VCaP (cell line): ENCODE results near the gene CRCP.

ENCODE experiments used
- H3K27ac ChIP-seq: fragments of 450-650 bp; 2 replicates; pipeline ENCODE4 v1.5.1; 2017
- CTCF ChIP-seq: fragments of 450-650 bp; conservative IDR thresholded peaks from 2 replicates; pipeline ENCODE4 v1.5.1; 2017; ENCODE audit warnings: mild to moderate bottlenecking, moderate library complexity

Gene CRCP

GRCh38 chr7:66142334-66142733 lies 27.7 kb downstream of the CRCP start:
- no peak overlapping the region for H3K27ac ChIP-seq
- no peak for TF ChIP-seq CTCF

DNA sequence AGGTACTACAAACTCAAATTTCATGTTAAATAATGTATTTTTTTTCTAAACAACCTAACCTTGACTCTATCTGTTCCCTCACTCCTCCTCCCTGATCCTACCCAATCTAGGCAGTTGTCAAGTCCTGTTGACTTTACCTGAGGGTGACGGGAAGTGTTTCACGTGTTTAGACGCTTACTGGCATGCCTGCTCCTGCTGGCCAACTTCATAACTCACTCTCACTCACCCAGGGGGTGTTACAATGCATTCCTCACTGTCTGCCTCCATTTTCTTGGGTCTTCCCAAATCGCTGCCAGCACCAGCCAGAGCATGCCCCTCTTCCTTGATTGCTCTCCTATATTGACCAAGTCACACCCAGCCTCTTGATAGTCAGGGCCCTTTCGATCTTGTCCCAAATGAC lies 28.3 kb downstream of the CRCP start:
- no peak overlapping the region for H3K27ac ChIP-seq
- TF ChIP-seq CTCF: no peak

DNA sequence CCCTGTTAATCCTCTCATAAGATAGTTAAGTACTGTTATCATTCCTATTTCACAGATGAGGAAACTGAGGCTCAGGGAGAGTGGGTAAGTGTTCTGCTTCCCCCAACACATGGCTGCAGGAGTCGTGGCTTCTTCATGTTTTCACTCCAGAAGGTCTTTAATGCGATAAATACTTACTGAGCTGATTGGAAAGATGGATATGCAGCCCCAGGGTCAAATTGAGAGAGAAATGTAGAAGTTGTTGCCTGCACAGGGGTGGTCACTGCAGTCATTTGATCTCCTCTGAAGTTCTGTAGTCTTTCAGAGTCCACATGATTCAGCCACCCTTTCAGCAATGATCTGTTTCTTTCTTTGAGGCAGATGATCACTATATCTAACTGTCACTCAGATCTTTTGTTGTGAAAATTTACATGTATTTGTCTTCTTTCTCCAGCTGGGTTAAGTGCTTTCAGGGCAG lies 29.3 kb downstream of the CRCP start:
- no peak overlapping the region for H3K27ac ChIP-seq
- no peak for TF ChIP-seq CTCF

DNA sequence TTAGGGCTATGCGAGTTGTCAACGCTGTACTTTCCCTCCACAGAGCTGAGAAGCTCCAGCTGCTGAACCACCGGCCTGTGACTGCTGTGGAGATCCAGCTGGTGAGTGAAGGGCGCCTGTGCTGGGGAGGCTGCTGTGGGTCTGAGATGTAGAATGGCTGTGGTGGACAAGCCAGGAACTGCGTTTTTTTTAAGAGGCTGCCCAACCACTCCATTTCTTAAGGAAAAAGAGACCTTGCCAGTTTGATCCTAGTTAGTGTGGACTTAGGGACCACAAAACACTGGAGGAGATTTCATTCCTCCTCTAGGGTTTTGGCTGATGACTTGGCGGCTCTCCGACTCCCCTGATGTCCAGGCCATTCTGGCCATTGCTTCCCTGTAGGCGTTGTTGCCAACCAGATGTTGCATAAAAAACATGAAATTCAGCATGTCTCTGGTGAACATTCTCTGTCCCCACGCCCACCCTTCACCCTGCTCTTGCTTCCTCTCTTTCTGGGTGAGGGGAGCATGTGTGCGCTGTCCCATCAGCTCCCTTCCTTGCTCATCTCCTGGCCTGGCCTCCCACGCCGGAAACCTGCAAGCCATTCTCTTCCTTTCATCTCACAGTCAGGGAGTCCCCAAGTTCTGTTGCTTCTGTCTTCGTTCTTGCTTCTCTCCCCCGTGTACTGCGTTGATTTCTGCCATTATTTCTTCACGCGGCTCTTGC lies 30.9 kb downstream of the CRCP start:
- no peak overlapping the region for H3K27ac ChIP-seq
- TF ChIP-seq CTCF: no peak

DNA sequence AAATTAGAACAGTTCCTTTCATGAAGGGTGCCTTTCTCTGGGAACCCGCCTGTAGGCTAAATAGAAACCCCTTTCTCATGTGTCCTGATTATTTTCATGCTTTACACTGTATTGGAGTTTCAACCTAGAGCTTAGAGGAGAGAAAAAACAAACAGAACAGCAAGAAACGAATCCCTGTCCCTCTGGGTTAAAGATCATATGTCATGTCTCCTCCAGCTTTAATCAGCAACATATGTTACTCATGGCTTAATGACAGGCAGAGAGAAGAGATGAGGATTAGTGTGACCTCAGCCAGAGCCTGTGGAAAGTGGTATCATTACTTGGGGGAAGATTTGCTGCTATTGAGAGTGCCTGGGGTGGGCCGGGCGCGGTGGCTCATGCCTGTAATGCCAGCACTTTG lies 32.1 kb downstream of the CRCP start:
- no peak overlapping the region for H3K27ac ChIP-seq
- no peak for TF ChIP-seq CTCF

GRCh38 chr7:66147657-66148056 lies 33.0 kb downstream of the CRCP start:
- peak overlapping the region; percentile 59 for H3K27ac ChIP-seq

GRCh38 chr7:66150471-66150870 lies 35.8 kb downstream of the CRCP start:
- no peak for TF ChIP-seq CTCF
- peak overlapping the region; percentile 59 for H3K27ac ChIP-seq

DNA sequence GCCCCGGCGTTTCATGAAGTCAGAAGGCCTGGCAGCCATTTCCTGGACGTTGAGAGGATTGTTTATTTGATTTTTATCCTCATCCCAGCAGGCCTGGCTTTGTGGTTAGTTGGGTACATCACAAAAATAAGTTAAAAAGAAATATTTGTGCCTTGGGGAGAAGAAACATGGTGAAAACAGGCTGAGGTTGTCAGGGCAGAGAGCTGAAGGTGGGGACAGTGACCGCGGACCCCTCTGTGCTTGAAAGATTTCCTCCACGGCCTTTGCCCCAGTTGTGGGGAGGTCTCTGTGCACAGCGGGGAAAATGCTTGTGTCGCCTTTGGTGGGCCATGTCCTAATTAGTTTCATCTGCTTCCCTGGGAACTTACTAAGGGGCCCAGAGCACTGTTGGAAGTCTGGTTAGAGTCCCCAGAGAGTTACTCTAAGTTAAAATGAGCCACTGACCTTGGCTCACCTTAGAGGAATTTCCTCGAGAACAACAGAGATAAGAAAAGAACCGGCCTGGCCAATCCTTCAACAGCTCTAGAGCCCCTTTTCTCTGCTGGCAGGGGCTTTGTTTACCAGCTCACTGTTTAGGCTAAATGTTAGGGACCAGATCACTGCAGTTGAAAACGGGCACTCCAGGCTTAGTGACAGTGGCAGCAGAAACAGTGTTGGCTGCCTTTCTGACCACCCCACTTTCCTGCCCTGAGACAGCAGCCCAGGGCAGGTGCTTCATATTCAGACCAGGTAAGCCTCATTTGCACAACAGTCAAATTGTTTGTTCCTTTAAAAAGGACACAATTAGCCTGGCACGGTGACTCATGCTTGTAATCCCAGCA lies 37.9 kb downstream of the CRCP start:
- TF ChIP-seq CTCF: no peak
- H3K27ac ChIP-seq: peak overlapping the region; percentile 59; the same call in 1 of the 2 replicates
